A673 (cell line): ENCODE results near the gene SARDH. TPM values are rescaled to one million over a fixed set of nuclear protein-coding genes. Genes with fewer than 3 reads are reported as not detected.

Source experiments
- BruUV-seq: library from RNA; stranded (reverse); fragments of 400-500 nt; replicated peaks from 2 replicates; lab custom pipeline; 2021; lab: Mats Ljungman, UMichigan
- CTCF ChIA-PET: fragments of 300-600 bp; sonication (Branson Sonifier 250); formaldehyde crosslinking; loops from one replicate; lab custom pipeline; 2022; ENCODE audit warnings: antibody characterized with exemption; lab: Charles Lee
- POLR2A ChIA-PET: fragments of 300-600 bp; sonication (Branson Sonifier 250); formaldehyde crosslinking; loops from one replicate; lab custom pipeline; 2022; ENCODE audit warnings: antibody characterized with exemption; ENCODE audit not compliant: low non-redundant PET; lab: Charles Lee
- DNase-seq: peaks from one replicate; pipeline ENCODE4 v3.0.0-alpha.2; 2015; ENCODE audit warnings: low spot score
- H3K27ac ChIP-seq: fragments of 200-600 bp; sonication (generic); 2 replicates; pipeline ENCODE4 v1.5.1; 2016; ENCODE audit warnings: mixed run types, low read depth, mild to moderate bottlenecking, mixed read lengths, antibody characterized with exemption, low read length; ENCODE audit not compliant: poor library complexity, severe bottlenecking
- H3K27me3 ChIP-seq: fragments of 200-600 bp; sonication (generic); replicated peaks from 2 replicates; pipeline ENCODE4 v1.6.1; 2017; ENCODE audit warnings: mixed run types, low read depth, mild to moderate bottlenecking, mixed read lengths, antibody characterized with exemption, low read length; ENCODE audit not compliant: insufficient read depth, poor library complexity
- H3K36me3 ChIP-seq: fragments of 200-600 bp; sonication (generic); 2 replicates; pipeline ENCODE4 v1.6.1; 2016; ENCODE audit warnings: mixed run types, mild to moderate bottlenecking, mixed read lengths, antibody characterized with exemption, low read length; ENCODE audit not compliant: insufficient read depth, poor library complexity, severe bottlenecking
- H3K4me1 ChIP-seq: fragments of 200-600 bp; sonication (generic); 2 replicates; pipeline ENCODE4 v1.6.1; 2017; ENCODE audit warnings: mixed run types, mild to moderate bottlenecking, mixed read lengths, antibody characterized with exemption, low read length; ENCODE audit not compliant: insufficient read depth, poor library complexity, severe bottlenecking
- H3K4me3 ChIP-seq: fragments of 200-600 bp; sonication (generic); 2 replicates; pipeline ENCODE4 v1.5.1; 2016; ENCODE audit warnings: low read depth, mixed run types, mild to moderate bottlenecking, mixed read lengths, low read length; ENCODE audit not compliant: poor library complexity, severe bottlenecking
- H3K9me3 ChIP-seq: fragments of 200-600 bp; sonication (generic); 2 replicates; pipeline ENCODE4 v1.6.1; 2016; ENCODE audit warnings: mixed run types, low read depth, mild to moderate bottlenecking, mixed read lengths, antibody characterized with exemption, low read length; ENCODE audit not compliant: poor library complexity, severe bottlenecking
- EZH2 ChIP-seq: fragments of 200-600 bp; sonication (generic); IDR thresholded peaks from 2 replicates; pipeline ENCODE4 v1.6.1; 2017; ENCODE audit warnings: borderline replicate concordance, low read depth, mild to moderate bottlenecking, mixed read lengths, antibody characterized with exemption, low read length; ENCODE audit not compliant: poor library complexity, severe bottlenecking
- intact Hi-C: fragments of 100-400 bp; cut with micrococcal nuclease; formaldehyde crosslinking; loops from one replicate; pipeline ENCODE4 v1.10.0; 2022; ENCODE audit not compliant: unreplicated experiment
- total RNA-seq: library from RNA; stranded (reverse); gene quantifications from 2 replicates; pipeline ENCODE4 v1.2.3, GENCODE V29; 2021
- TF ChIP-seq, protein P1 (sequence below): fragments of 300-800, 200-600 bp; sonication (generic); conservative IDR thresholded peaks from 2 replicates; pipeline ENCODE4 v1.5.1; 2017; ENCODE audit warnings: low read depth, mild to moderate bottlenecking, antibody characterized with exemption, low read length, moderate library complexity, mixed read lengths

The SARDH gene
- total RNA-seq, 1 experiment from 2014 or later = 0.37 TPM

DNA sequence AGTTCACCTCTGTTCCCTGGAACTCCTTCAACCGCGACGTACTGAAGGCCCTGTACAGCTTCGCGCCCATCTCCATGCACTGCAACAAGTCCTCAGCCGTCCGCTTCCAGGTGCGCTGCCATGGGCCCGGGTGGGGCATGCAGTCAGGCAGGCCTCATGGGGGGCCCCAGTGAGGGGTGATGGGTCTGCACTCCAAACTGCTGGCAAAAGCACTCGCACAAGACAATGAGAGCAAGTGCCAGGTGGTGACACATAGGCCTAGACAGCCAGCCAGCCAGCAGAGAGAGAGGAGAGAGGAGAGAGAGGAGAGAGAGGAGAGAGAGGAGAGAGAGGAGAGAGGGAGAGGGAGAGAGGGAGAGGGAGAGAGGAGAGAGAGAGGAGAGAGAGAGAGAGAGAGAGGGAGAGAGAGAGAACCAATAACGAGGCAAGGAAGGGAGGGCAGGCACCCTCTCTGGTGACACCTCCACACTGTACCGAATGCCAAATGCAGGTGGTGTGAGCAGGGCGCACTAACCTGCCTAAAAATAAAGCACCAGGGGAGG lies 81.0 kb downstream of the SARDH start:
- Histone ChIP-seq H3K4me1 (peaks cover 16% of the 10 kb centered on the region), H3K27me3 (peaks cover 40% of the 10 kb centered on the region), H3K9me3 (no peaks in the 10 kb centered on the region), H3K36me3 (no peaks in the 10 kb centered on the region), H3K4me3 (no peak overlapping the region), H3K27ac (no peak overlapping the region)
- ChIA-PET CTCF (no interaction called here), POLR2A (no interaction called here)
- intact Hi-C loops = no loop called here
- TF ChIP-seq, protein P1, sequence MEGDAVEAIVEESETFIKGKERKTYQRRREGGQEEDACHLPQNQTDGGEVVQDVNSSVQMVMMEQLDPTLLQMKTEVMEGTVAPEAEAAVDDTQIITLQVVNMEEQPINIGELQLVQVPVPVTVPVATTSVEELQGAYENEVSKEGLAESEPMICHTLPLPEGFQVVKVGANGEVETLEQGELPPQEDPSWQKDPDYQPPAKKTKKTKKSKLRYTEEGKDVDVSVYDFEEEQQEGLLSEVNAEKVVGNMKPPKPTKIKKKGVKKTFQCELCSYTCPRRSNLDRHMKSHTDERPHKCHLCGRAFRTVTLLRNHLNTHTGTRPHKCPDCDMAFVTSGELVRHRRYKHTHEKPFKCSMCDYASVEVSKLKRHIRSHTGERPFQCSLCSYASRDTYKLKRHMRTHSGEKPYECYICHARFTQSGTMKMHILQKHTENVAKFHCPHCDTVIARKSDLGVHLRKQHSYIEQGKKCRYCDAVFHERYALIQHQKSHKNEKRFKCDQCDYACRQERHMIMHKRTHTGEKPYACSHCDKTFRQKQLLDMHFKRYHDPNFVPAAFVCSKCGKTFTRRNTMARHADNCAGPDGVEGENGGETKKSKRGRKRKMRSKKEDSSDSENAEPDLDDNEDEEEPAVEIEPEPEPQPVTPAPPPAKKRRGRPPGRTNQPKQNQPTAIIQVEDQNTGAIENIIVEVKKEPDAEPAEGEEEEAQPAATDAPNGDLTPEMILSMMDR = no peak
- no peak for TF ChIP-seq EZH2
- no peak for DNase-seq
- no TSS peak for BruUV-seq

DNA sequence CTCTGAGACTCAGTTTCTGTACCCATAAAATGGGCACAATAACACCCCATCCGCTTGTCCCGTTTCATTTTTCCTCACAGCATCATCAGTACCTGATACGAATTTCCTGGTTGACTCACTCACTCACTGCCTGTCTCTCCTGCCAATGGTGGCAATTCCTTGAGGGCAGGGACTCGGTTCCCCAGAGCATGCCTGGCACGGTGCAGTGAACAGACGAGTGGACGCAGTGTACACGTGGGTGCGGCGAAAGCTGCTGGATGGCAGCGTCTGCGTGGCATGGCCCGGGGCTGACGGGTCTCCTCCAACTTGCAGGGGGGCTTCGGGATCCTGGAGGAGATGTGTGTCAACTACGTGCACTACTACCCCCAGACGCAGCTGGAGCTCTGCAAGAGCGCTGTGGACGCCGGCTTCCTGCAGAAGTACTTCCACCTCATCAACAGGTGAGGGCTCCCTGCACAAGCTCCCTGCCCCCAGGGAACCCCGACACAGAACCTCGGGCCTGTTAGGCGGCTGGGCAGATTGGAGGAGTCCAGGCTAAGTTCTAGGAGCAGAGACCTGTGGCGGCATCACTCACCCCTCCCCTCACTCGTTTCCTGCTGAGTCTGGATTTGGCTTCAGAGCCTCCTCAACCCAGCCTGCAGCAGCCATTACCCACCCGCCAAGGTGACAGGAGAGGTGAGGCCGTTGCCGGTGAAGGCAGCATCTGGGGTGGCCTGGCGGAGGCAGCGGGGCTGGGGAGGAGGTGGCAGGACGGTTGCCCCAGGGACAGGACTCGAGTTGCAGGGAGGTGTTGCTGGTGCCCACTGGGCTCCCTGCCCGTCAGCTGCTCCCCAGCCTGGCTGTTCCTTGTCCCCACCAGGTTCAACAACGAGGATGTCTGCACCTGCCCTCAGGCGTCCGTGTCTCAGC lies 81.7 kb downstream of the SARDH start:
- peaks cover 16% of the 10 kb centered on the region for H3K4me1 ChIP-seq
- ChIA-PET CTCF (no interaction called here), POLR2A (no interaction called here)
- intact Hi-C loops = no loop called here
- TF ChIP-seq, protein P1 = no peak
- TF ChIP-seq EZH2 = no peak
- no peak for DNase-seq
- no peak overlapping the region for H3K27ac ChIP-seq
- no peaks in the 10 kb centered on the region for H3K36me3 ChIP-seq
- BruUV-seq = no TSS peak
- H3K27me3 ChIP-seq = peaks cover 40% of the 10 kb centered on the region
- H3K4me3 ChIP-seq = no peak overlapping the region
- no peaks in the 10 kb centered on the region for H3K9me3 ChIP-seq

DNA sequence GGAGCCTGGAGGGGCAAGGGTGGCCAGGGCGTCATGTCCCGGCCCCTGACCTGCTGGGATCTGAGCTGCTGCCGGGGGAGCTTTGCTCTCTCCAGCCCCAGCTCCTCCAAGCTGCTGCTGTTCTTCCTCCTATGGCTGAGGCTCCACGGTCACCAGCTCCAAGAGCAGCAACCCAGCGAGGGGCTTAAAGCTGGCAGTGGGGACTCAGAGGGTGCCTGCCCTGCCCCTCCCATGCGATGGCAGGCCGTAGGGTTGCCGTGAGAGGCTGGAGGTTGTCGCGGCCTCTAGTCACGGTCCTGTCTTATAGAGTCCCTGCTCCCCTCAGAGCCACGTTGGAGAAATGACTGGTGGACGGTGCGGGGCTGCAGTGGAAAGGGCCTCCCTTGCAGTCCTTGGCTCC lies 82.5 kb downstream of the SARDH start:
- CTCF ChIA-PET = no interaction called here
- intact Hi-C loops = no loop called here
- H3K27ac ChIP-seq = no peak overlapping the region
- no peak for DNase-seq
- peaks cover 16% of the 10 kb centered on the region for H3K4me1 ChIP-seq
- H3K27me3 ChIP-seq = peaks cover 40% of the 10 kb centered on the region
- BruUV-seq = no TSS peak
- no peak for TF ChIP-seq EZH2
- TF ChIP-seq, protein P1 = no peak
- POLR2A ChIA-PET = no interaction called here
- H3K36me3 ChIP-seq = no peaks in the 10 kb centered on the region
- H3K4me3 ChIP-seq = no peak overlapping the region
- H3K9me3 ChIP-seq = no peaks in the 10 kb centered on the region
